ENCODE results near the gene ZNF197. TPM values are rescaled to one million over a fixed set of nuclear protein-coding genes. Genes with fewer than 3 reads are reported as not detected.

Gene ZNF197
- total and polyA plus RNA-seq, 2 donors (not counting 3 experiments of a cell fraction or from before 2014, with no cell fraction given): 2.9 to 6.4 TPM

- H4K20me1 ChIP-seq (replicated peaks; ENCODE audit: control insufficient read depth, extremely low read depth, insufficient read depth, low read length): no peaks in the 10 kb centered on the region
- H3K9me3 ChIP-seq (replicated peaks; ENCODE audit: control insufficient read depth, insufficient read depth, low read length): no peaks in the 10 kb centered on the region
- H3K36me3 ChIP-seq (ENCODE audit: control insufficient read depth in 2 of 2, extremely low read depth in 1 of 2, insufficient read depth in 2 of 2, low read length in 2 of 2): no peaks in the 10 kb centered on the region
- no peaks in the 10 kb centered on the region for H3K4me1 ChIP-seq (ENCODE audit: control insufficient read depth, extremely low read depth, insufficient read depth, low read length)
- dilution Hi-C loops (cut with MboI; ENCODE audit: extremely low pct_ligation_motif_present, low sequenced_read_pairs): no loop called here
- no peak overlapping the region for H2AFZ ChIP-seq (ENCODE audit: low read depth, low read length)
- TF ChIP-seq MAX (IDR thresholded peaks at IDR 0.05; ENCODE audit: insufficient read depth, insufficient read length) (no peak), MYC (IDR thresholded peaks at IDR 0.05; ENCODE audit: low read depth, low read length) (no peak), POLR2A (IDR thresholded peaks at IDR 0.05; ENCODE audit: low read depth, low read length) (no peak), POLR2AphosphoS5 (IDR thresholded peaks at IDR 0.05; ENCODE audit: insufficient read depth, low read depth, low read length) (no peak), GATA2 (IDR thresholded peaks at IDR 0.05; ENCODE audit: insufficient read depth, insufficient read length, low read depth, low read length) (no peak), EZH2 (IDR thresholded peaks at IDR 0.05; ENCODE audit: borderline replicate concordance, low read depth, low read length, severe bottlenecking) (no peak), CTCF (IDR thresholded peaks at IDR 0.05; ENCODE audit: extremely low read depth in 1 of 2, insufficient read depth in 1 of 2, low read depth in 1 of 2, low read length in 2 of 2) (no peak), JUN (IDR thresholded peaks at IDR 0.05; ENCODE audit: borderline replicate concordance, insufficient read depth, insufficient read length, low read depth) (no peak), FOS (IDR thresholded peaks at IDR 0.05; ENCODE audit: borderline replicate concordance, insufficient read depth, low read length) (no peak)
- FAIRE-seq (no peak), DNase-seq (ENCODE audit: low read depth, low spot score) (no peak)
- intact Hi-C loops (cut with micrococcal nuclease): no loop called here
- ChIA-PET CTCF (no interaction called here), POLR2A (no interaction called here)
- BruUV-seq (replicated peaks): no TSS peak
- H3K9ac ChIP-seq (replicated peaks; ENCODE audit: extremely low read depth, insufficient read depth, low read length): no peak overlapping the region
- H3K9me1 ChIP-seq (replicated peaks; ENCODE audit: control insufficient read depth, extremely low read depth, insufficient read depth, low read length): no peaks in the 10 kb centered on the region
- H3K4me3 ChIP-seq (replicated peaks in 1 of 3; ENCODE audit: insufficient read depth in 1 of 3, low read depth in 1 of 3, low read length in 3 of 3): no peak overlapping the region
- H3K27me3 ChIP-seq (ENCODE audit: control insufficient read depth in 2 of 2, insufficient read depth in 2 of 2, low read length in 2 of 2): no peaks in the 10 kb centered on the region
- no peak overlapping the region for H3K27ac ChIP-seq (ENCODE audit: insufficient read depth, low read depth, low read length)
- no peak overlapping the region for H3K4me2 ChIP-seq (ENCODE audit: insufficient read depth, low read length)
- H3K79me2 ChIP-seq (ENCODE audit: control insufficient read depth, insufficient read depth, low read length): no peaks in the 10 kb centered on the region
Measured at GRCh38 chr3:44596621-44597020, 28.2 kb upstream of the ZNF197 start.

All from endothelial cell of umbilical vein (primary cell).